GM21717 (cell line): ENCODE measurements around the gene PNPT1.
A peak's percentile ranks its signal among the peaks of the same experiment; 100 is the strongest.

Experiments used
- ATAC-seq: cut with Tn5 transposase; IDR thresholded peaks from one replicate; pipeline ENCODE4 v1.9.1; 2021; ENCODE audit warnings: mild to moderate bottlenecking, moderate library complexity; ENCODE audit not compliant: unreplicated experiment

Gene PNPT1

DNA sequence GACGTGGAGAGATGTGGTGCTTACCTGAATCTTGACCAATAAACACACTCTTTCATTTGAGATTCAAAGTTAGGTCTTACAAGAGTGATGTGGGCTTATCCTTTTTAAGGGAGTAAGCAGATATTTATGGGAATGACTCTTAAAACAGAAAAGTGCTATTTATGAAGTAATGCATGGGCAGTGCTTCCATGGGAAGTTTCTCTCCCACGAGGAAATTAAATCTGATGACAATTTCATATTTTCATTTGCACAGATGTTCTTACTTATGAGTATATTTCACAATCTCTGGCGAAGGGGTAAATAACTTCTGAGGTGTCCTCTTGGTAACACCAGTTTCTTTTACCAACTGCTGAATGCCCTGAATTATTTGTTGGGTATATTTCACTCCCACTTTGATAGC, 21.0 kb downstream of the PNPT1 start:
- ATAC-seq, result no peak

DNA sequence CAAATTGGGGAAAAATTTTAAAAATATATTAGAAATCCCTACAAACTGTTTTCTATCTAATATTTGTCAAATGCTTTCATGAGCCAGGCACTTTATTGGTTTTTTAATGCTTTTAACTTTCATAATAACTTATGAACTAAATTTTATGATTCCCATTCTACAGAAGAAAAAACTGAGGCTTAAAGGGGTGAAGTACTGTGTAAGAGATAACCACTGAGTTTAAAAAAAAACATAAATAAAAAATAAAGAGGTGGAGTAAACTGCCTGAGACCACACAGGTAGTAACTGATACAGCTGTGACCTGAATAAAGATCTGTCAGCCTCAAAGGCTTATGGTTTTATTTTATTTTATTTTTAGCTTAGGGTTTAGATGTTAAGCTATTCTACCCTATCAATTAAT, 24.7 kb downstream of the PNPT1 start:
- no peak for ATAC-seq

DNA sequence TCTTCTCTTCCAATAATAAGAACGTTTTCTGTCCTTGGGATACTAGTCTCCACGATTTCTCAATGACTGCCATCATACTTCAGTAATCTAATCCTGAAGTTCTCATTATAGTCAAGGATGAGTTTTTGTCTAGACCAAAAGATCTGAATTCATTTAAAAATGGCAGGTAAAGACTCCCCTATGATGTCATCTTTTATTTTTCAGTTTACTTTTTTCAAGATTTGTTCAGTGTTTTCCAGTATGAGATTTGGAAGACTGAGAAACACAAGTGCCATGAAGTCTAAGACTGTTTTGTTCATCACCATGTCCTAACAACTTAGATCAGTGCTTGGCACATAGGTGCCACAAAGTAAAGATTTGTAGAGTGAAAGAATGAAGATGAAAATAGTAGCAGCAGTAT, 40.4 kb downstream of the PNPT1 start:
- ATAC-seq, result no peak

DNA sequence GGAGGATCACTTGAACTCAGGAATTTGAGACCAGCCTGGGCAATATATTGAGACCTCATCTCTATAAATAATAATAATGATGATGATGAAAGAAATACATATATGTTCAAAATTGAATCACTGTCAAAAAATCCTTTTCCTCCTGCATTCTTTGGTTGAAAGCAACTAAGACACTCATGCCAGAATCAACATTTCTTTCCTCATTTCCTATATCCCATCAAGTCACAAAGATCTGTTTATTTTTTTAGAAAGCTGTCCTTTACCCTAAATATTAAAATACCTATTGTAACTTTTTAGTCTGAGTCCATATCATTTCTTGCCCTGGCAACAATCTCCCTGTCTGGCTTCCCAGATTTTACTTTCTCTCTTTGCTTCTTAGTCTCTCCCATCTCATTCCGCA, 44.4 kb downstream of the PNPT1 start:
- ATAC-seq, result no peak

DNA sequence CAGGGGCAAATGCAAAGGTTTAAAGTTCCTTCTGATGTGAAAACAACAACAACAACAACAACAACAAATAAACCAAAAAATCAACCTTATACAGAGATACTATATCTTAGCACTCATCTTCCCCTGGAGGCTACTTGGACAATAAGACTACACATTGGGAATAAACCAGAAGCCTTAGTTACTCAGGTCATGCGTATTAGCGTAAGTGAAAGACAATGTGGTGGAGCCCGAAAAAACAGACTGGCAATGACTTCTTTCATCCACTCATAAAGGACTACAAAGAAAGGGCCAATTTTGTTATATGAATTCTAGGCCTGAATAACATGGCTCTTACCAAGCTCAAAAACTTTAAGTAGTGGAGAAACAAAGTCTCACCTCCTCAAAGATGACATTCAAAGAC, 56.8 kb downstream of the PNPT1 start:
- no peak for ATAC-seq

DNA sequence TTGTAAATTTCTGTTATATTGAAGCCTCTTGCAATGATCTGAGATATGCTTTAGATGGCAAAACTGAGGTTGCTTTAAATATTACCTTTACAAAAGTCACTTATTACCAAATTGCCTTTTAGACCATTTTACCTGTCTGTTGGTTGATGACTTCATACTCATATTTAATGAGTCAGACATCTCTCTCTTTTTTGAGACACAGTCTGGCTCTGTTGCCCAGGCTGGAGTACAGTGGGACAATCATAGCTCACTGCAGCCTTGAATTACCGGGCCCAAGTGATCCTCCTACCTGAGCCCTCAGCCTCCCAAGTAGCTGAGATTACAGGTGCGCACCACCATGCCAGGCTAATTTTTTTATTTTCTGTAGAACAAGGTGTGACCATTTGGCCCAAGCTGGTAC, 64.7 kb downstream of the PNPT1 start:
- no peak for ATAC-seq

DNA sequence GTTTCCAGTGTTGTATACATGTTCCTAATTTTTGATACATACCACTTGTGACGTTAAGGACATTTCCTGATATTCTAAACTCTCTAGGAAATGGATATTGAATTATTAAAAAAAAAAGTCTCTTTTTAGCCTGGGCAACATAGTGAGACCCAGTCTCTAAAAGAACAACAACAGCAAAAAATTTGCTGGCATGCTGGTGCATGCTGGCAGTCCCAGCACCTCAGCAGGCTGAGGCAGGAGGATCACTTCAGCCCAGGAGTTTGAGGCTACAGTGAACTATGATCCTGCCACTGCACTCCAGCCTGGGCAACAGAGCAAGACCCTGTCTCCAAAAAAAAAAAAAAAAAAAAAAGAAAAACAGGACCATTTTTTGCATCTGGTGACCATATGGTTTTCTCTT, 65.7 kb downstream of the PNPT1 start:
- no peak for ATAC-seq

DNA sequence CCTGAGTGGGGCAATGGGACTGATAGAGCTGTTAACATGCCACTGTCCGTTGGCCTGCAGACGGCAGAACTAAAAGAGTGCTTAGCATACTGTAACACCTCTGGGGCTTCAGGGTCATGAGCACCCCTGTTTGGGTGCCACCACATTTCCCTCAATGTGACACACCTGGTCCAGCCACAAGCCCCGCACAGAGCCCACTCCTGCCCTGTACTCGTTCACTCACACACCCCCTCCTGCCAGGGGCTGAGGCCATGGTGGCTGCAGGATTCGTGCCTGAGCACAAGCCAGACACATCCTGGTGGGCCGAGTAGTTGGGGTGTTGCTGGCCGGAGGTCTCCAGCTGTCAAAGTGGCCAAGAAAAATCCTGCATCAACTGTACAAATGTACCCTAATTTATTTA, 71.8 kb downstream of the PNPT1 start:
- ATAC-seq, result no peak

DNA sequence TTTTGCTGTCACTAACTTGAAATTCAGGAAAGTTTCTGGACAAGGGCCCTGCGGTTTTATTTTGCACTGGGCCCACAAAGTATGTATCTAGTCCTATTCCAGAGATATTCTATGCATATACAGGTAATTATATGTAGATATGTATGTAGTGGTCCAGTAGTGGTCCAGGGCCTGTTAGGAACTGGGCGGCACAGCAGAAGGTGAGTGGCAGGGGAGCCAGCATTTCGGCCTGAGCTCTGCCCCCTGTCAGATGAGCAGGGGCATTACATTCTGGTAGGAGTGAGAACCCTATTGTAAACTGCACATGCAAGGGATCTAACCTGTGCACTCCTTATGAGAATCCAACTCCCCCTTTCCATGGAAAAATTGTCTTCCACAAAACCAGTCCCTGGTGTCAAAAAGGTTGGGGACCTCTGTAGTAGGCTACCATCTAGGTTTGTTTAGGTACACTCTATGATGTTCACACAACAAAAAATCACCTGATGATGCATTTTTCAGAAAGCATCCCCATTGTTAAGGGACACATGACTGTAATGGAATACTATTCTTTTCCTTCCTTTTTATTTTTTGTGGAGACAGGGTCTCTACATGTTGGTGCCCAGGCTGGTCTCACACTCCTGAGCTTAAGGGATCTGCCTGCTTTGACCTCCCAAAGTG, 73.4 kb downstream of the PNPT1 start:
- ATAC-seq, result no peak

DNA sequence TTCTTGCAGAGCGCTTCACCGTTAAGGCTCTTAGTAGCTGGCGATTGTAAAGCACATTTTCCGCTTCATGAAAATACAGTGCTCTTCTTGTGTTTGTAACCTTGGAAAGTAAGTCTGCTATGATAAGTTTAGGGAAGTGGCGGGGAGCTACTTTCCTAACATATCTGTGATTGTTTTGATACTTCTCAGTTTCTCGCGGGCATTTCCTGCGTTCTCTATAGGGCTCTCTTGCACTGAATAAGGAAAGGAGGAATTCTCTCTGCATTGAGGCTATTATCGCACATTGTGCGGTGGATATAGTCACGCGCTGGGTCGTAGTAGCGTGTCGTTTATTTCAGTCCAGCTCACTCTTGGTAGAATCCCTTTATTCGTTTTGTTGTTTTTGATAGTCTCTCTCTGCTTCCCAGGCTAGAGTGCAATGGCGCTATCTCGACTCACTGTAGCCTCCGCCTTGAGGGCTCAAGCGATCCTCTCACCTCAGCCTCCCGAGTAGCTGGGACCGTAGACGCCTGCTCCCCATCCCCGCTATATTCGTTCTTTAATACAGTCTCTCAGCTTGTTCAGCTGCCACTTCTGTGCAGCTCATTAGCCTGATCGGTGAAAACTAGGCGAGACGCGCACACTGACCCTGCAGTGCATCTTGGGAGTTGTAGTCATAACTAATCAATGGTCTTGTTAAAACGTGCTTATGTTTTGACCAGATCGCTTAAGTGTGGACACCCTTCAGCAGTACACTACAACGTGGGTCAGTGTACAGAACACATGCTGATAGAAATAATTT, 75.2 kb downstream of the PNPT1 start:
- peak; percentile 38 for ATAC-seq

DNA sequence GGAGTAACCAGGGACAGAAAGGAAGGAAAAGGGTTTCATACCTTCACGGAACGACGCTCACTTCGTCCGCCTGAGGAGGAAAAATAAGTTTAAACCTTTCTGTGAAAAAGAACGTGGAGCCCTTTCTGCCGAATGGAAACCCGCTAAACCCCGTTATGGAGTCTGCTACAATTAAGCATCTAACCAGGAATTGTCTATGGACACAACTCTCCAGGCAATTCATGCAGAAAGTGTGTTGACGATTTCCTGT, 75.7 kb downstream of the PNPT1 start:
- no peak for ATAC-seq

DNA sequence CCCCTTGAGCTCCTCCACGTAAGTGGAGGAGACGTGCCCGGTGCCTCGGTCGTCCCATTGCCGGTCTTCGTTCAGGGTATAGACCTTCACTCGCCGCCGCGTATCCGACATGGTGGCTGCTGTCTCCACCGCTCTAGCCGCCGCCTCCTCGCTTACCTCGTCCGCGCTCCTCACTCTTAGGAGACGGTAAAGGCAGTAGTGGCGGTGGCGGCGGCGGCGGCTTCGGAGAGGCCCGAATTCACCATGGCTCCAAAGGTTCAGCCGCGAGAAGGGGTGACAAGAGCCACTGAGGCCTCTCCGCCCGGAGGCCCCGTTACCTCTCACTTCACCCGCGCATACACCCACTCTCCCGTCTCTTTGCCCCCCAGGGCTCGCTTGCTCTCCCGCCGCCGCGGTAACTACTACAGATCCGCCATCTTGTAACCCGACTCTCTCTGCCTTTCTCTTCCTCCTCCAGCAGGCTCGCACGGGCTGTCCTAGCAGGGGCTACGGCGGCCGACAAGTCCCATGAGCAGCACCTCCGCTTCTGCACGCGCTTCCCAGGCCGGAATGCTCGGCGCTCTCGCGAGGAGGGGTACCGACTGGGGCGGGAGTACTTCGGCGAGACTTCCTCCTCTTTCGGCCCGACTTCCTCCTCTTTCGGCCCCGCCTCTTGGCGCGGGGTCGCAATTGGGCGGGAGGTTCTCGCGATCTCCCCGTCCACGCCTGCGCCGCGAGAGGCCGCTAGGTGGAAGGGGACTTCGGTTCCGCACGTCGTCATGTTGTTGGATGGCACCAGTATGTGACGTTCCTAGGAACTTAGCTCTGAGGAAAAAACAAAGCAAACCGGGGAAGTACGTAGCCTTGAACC, 76.2 kb downstream of the PNPT1 start, which contains the start of gene PPP4R3B:
Gene PPP4R3B, minus strand, starts transcription at position 448 of the 850 bp plus-strand sequence. Its CDS starts 337 bp downstream, at position 111.
- ATAC-seq, result peak; percentile 81

DNA sequence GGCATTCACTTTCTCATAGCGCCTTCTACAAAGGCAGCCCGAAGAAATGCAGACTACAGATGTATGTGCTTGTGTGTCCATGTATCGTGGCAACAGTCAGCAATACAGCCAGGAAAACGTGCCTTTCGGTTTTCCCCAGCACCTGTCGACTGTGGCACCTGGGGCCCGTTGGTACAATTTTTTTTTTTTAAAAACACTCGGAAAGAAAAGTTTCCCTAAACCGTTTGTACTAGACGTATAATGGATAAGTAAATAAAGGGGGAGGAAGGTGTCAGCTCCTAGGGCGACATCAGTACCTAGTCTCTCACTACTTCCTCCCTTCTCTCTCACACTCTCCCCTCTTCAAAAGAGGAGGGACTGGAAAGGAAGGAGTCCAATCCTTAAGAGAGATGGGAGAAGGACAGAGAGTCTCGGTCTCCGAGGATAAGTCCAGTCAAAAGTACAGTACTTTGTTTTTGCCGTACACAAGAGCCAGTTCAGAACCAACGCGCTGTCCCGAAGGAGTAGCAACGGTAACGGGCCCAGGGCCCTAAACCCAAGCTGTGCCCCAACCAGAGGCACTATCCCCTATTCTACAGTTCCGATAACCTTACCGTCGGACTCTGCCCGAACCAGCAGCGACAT, 77.0 kb downstream of the PNPT1 start:
- ATAC-seq, result peak; percentile 11

DNA sequence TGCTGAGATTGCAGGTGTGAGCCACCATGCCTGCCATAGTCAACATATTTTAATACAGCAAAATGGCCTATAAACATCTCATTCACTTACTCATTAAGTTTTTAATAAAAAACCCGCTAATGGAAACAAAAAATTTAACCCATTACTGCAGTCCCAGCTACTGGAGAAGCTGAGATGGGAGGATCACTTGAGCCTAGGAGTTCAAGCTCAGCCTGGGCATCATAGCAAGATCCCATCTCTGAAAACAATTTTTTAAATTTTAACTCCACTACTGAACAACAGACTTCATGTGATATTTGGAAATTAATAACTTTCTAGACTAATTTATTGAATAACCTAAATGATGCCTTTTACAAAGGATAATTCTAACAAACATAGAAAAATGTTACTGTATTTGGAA, 81.6 kb downstream of the PNPT1 start:
- no peak for ATAC-seq

DNA sequence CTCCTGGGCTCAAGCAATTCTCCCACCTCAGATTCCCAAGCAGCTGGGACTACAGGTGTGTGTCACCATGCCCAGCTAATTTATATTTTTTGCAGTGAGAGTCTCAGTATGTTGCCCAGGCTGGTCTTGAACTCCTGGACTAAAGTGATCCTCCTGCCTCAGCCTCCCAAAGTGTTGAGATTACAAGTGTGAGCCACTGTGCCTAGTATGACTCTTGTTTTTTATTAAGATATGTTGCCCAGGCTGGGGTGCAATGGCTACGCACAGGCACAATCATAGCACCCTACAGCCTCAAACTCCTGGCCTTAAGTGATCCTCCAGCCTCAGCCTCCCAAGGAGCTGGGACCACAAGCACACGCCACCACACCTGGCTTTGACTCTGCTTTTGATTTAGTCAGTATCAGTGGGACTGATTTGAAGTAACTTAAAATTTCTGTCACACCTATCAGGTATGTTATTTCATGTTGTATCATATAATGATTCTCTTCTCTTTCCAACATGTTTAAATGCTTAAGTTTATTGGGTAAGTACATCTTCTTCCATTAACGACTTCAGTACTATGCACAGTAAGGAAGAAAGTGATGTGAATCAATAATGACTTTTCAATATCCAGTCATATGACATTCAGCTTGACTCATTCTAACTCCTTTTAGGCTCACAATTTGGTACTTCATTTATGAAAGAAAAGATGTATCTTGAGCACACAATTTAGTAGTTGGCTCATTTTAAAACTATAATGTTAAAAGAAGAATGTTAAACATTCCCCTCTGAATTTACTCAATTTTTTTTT, 82.5 kb downstream of the PNPT1 start:
- ATAC-seq, result no peak

DNA sequence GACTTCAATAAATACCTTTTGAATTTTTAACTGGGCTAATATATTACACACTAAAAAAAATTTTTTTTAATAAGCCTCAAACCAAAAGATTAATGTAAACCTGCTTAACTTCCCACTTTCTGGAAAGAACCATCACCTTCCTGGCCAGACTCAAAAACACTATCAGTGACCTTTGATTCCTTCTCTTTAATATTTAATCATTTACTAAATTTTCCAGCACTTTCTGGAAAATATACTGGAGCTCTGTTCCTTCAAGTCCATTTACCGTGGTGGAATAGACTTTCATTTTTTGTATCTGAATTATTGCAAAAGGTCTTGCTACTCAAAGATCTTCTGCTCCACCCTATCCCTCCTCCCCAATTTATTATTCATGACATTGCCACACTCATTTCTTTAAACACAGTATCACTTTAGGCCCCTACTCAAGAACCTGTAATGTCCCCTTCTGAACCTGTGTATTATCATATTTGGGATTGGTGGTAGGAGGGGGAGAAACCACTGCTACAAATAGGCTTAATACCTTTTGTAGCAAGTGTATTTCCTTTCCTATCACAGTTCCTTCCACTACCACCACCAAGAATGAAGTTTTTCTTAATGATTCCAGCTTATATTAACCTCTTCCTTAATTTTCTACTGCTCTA, 83.6 kb downstream of the PNPT1 start:
- ATAC-seq, result no peak

DNA sequence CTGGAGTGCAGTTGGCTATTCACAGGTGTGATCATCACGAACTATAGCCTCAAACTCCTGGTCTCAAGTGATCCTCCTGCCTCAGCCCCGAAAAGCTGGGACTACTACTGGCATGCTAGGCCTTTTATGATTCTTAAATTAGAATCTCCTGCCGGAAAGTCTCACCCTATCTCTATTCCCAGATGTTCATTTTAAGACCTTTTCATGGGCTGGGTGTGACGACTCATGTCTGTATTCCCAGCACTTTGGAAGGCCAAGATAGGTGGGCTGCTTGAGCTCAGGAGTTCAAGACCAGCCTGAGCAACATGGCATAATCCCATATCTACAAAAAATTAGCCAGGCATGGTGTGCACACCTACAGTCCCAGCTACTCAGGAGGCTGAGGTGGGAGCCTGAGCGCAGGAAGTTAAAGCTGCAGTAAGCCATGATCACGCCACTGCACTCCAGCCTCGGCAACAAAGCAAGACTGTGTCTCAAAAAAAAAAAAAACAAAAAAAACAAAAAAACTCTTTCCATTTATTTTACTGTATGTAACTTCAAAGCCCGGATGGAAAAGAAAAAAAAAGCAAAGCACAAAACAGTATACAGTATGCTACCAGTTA, 84.3 kb downstream of the PNPT1 start:
- ATAC-seq, result no peak

DNA sequence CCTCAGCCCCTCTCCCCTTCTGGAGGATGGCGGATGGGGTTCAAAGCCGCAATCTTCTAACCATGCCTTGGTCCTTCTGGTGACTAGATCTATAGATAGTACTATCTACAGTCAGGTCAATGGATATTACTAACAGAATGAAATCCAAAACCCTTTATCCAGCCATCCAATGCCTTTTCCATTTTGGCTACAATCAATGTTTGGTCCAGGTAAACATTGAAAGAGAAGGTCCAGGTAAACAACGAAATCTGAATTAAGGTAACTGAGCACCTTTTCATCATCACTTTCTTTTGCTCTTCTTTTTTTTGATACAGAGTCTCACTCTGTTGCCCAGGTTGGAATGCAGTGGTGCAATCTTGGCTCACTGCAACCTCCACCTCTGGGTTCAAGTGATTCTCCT, 85.9 kb downstream of the PNPT1 start:
- no peak for ATAC-seq

DNA sequence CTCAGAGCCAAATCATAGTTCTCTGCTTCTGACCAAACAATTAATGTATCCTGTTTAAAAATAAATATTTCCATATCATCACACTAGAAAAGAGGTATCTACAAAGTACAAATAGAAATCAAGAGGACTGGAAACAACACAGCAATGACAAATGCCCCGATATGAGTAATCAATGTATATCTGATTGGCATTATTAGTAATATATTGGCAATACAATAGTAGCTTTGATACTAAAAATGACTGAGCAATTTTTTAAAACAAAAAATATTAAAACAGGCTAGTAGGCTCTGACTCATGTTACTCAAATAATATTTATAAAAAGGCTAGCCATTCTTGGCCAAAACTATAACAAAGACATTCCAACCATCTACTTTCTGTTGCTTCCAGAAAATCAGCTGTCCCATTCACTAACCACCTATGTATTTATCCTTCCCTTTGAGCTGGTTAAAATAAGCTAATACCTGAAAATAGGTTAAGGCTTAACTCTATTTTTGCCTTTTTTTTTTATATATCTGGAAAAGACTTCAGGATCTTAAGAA, 89.5 kb downstream of the PNPT1 start:
- no peak for ATAC-seq

DNA sequence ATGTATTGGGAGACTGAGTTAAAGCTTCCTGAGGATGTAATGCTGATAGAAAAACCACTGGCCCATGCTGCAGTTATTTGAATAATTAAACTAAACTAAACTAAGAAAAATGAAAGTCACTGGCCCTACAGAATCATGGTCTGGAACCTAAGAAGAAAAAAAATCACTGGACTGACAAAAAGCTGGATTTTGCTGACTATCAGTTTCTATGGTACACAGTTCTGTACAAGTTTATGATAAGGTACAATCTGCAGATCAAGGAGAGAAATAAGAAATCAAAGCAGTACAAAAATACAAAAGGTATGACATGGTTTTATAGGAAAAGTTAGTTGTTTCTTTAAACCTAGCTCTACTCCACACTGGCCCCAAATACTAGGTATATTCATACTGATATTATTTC, 91.8 kb downstream of the PNPT1 start:
- no peak for ATAC-seq
